ENCODE results near the gene HNRNPUL1. TPM values are rescaled to one million over a fixed set of nuclear protein-coding genes. Genes with fewer than 3 reads are reported as not detected.

Gene HNRNPUL1
- total RNA-seq, 2 donors from 2014 or later, result 116 to 147 TPM

- intact Hi-C loops (cut with DNase I), result no loop called here
- no peak for DNase-seq
- ATAC-seq, result no peak
These were observed 38.6 kb downstream of the HNRNPUL1 start for GRCh38 chr19:41302624-41303351.

- no peak for ATAC-seq
- intact Hi-C loops (cut with DNase I), result no loop called here
- DNase-seq, result no peak
These were observed 39.8 kb downstream of the HNRNPUL1 start for GRCh38 chr19:41303954-41304353.

GRCh38 chr19:41304706-41305483 is 40.7 kb downstream of the HNRNPUL1 start:
- intact Hi-C loops (cut with DNase I), result loop anchor here in 1 of 2 donors (5.0 kb wide), 1 partner anchor 98 kb away; no protein-coding TSS in a partner anchor
- no peak for DNase-seq
- ATAC-seq, result no peak

DNA sequence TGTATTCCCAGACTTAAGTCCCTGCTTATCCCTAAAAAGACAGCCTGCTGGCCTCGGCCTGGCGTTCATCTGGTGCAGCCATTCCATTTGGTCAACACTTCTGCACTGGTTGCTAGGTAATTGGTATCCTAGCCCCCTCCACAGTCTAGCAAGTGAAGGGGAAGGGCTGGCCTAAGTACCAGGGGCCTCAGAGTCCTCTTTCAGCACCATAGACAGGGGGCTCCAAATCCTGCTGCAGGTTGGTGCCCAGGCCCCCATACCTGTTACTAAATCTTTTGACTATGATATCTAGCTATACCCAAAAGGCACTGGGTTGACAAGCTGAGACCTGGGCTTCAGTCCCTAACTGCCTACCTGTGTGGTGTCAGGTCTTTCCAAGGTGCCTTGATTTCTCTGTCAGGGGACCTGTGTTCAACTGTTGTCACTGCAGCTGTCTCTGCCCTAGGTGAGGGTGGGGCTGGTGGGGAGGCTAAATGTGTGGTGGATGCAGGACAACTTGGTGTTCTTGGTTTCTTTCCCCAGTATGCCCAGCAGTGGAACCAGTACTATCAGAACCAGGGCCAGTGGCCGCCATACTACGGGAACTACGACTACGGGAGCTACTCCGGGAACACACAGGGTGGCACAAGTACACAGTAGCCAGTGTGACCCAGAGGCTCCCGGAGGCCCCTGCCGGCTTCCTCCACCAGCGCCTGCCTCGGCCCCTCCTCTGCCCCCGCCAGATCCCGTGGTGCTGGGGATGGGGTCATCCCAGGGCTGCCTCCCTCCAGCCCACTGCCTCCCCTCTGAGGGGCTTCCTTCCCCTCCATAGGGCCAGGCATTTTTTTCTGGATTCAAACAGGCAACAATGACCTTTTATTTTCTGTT is 42.0 kb downstream of the HNRNPUL1 start:
- intact Hi-C loops (cut with DNase I), result loop anchor here in 1 of 2 donors (5.0 kb wide), 1 partner anchor 99 kb away; no protein-coding TSS in a partner anchor
- ATAC-seq (no peak), DNase-seq (no peak)

DNA sequence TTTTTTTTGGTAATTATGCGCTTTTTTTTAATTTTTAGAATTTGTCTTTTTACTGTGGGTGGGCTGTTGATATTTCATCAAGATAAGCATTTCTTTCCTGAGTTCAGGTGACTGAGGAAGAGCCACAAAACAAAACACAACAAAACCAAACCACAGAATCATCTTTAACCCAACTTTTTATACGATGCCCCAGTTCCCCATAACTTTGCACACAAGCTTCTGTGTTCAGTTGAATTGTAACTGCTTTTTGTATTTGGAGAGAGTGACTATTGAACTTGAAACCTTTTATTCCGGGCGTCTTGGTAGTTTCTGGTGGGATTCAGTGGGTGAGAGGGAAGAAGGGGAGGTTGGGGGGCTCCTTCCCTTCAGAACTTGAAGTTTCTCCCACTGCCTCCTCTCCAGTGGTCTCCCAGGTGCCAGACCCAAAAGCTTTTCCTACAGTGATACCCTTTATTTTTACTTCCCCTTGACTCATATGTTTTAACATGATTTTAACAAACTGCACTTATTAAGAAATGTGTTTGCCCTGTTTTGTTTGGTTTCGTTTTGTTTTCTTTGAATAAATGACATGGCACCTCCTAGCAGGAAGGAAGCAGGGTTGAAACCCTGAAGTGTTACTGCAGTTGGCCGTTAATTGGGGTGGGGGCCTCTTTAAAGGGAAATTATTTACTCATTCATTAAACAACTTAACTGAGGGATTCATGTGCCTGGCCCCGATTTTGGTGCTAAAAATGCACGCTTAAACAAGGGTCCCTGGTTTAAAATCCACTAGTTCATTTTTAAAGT is 43.1 kb downstream of the HNRNPUL1 start:
- DNase-seq (no peak), ATAC-seq (no peak)
- intact Hi-C loops (cut with DNase I), result loop anchor here in 1 of 2 donors (5.0 kb wide), 1 partner anchor 100 kb away; no protein-coding TSS in a partner anchor

DNA sequence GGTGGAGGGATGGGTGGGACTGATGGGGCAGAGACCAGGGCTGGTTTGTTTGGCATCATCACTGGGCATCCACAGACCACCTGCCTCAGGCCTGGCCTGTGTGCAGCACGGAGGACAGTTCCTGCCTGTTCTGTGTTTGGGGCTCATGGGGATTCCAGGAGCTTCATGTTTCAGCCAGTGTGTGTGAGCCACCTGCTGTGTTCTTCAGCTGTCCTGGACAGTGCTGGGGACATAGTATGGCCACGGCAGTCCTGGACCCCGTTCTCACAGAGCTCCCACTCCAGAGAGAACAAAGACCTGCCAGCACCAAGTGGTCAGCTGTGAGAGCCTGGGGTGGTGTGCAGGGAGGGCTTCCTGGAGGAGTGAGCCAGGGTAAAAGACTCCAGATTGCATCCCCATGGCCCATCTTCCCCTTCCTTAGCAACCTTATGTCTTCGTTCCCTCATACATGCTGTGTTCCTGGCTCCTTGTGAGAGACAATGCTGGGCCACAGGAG is 43.8 kb downstream of the HNRNPUL1 start:
- ATAC-seq (peak in 1 of 2 donors; percentile 0), DNase-seq (no peak)
- intact Hi-C loops (cut with DNase I), result loop anchor here (1.0 to 5.0 kb wide), 3 partner anchors 43 to 103 kb away; partner anchors contain the start of gene HNRNPUL1 (in 1 of the 2)

- DNase-seq, result peak; percentile 91
- intact Hi-C loops (cut with DNase I), result loop anchor here (1.0 to 5.0 kb wide), 3 partner anchors 44 to 103 kb away; partner anchors contain the start of gene HNRNPUL1 (in 1 of the 2)
- peak; percentile 69 to 73 for ATAC-seq
These were observed 44.4 kb downstream of the HNRNPUL1 start for GRCh38 chr19:41308450-41309179.

GRCh38 chr19:41309180-41310032 is 45.2 kb downstream of the HNRNPUL1 start:
- intact Hi-C loops (cut with DNase I), result loop anchor here (2.0 to 5.0 kb wide), 3 partner anchors 43 to 102 kb away; partner anchors contain the start of genes HNRNPUL1 (in 1 of the 2) and TGFB1 (in 1 of the 2)
- peak; percentile 20 to 21 for ATAC-seq
- no peak for DNase-seq

GRCh38 chr19:41310033-41310831 is 46.1 kb downstream of the HNRNPUL1 start, which contains the start of gene CCDC97:
CCDC97 (plus strand) TSS chr19:41310172; CDS start chr19:41310311, 139 bp downstream.
- peak; percentile 84 to 85 for ATAC-seq
- intact Hi-C loops (cut with DNase I), result loop anchor here in 1 of 2 donors (5.0 kb wide), 1 partner anchor 42 kb away; the partner anchor contains the start of gene TGFB1
- peak; percentile 90 for DNase-seq

GRCh38 chr19:41311072-41311471 is 46.9 kb downstream of the HNRNPUL1 start:
- intact Hi-C loops (cut with DNase I), result loop anchor here in 1 of 2 donors (5.0 kb wide), 1 partner anchor 41 kb away; the partner anchor contains the start of gene TGFB1

DNA sequence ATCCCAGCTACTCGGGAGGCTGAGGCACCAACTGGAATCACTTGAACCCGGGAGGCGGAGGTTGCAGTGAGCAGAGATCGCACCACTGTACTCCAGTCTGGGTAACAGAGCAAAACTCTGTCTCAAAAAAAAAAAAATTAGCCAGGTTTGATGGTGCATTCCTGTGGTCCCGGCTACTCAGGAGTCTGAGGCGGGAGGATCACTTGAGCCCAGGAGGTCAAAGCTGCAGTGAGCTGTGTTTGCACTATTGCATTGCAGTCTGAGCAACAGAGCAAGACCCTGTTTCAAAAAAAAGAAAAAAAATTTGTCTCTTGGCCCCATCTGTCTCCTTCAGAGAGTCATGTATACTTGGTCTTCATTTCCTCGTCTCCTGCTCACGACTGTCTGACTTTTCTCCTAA is 47.4 kb downstream of the HNRNPUL1 start:
- DNase-seq (no peak), ATAC-seq (no peak)
- intact Hi-C loops (cut with DNase I), result loop anchor here in 1 of 2 donors (5.0 kb wide), 1 partner anchor 41 kb away; the partner anchor contains the start of gene TGFB1

More at GRCh38 chr19:41311072-41311471, 46.9 kb downstream of the HNRNPUL1 start:
- DNase-seq (no peak), ATAC-seq (no peak)

- no peak for DNase-seq
- ATAC-seq, result no peak
- intact Hi-C loops (cut with DNase I), result no loop called here
These were observed 52.2 kb downstream of the HNRNPUL1 start for GRCh38 chr19:41316306-41316920.

DNA sequence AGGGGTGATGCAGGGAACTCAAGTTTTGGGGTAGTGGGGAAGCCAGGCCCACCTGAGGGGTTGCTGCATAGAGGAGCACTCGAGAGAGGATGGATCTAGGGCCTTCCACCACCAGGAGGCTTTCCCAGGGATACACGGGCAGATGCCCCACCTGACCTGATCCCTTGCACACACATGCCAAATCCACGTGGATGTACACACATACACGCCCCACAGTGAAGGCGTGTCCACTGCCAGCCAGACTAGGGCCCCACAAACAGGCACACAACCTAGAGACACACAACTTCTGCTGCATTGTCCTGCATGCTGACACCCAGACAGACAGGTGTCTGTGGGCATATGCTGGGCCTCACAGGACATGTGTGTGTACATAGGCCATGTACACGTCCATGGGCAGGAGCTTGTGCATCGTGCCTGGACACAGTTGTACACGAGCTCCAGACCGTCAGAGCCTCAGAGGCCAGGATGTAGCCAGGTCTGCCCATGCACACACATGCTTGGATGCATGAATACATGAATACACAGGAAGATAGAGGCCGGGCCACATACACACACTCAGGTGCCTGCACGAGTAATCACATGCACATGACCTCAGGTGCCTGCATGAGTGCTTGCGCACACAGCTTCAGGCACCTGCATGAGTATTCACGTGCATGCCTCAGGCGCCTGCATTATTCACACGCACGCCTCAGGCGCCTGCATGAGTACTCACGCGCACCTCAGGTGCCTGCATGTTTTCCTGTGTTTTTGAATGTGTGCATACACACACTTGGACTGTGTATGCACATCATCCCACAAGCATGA is 54.7 kb downstream of the HNRNPUL1 start:
- ATAC-seq (no peak), DNase-seq (no peak)
- intact Hi-C loops (cut with DNase I), result no loop called here
